Measurements from ENCODE around the gene PSMB11.

Gene PSMB11

GRCh38 chr14:23034498-23035302 lies 7.3 kb upstream of the PSMB11 start, which contains the start of gene PSMB5:
TSS of gene PSMB5 (minus strand) at chr14:23034900. CDS start at chr14:23034881, 19 bp downstream.
- Histone ChIP-seq H3K27ac (ENCODE audit: low read length) (peak within 1 kb of the TSS; percentile 86), H4K20me1 (ENCODE audit: insufficient read depth, low read length) (no peaks in the 10 kb centered on the region), H3K79me2 (ENCODE audit: low read length) (peaks cover 34% of the 10 kb centered on the region), H3K4me2 (ENCODE audit: low read length) (peak within 1 kb of the TSS; percentile 64), H2AFZ (ENCODE audit: low read depth, low read length) (peak within 1 kb of the TSS; percentile 94), H3K4me1 (ENCODE audit: low read length) (peaks cover 14% of the 10 kb centered on the region), H3K9ac (ENCODE audit: low read length) (peak within 1 kb of the TSS; percentile 90), H3K27me3 (ENCODE audit: low read depth, low read length) (no peaks in the 10 kb centered on the region), H3K4me3 (ENCODE audit: low read length) (peak within 1 kb of the TSS; percentile 88), H3K9me3 (ENCODE audit: insufficient read depth, low read length) (no peaks in the 10 kb centered on the region), H3K36me3 (replicated peaks; ENCODE audit: low read depth, low read length) (peaks cover 23% of the 10 kb centered on the region)
- no peak for TF ChIP-seq CTCF (IDR thresholded peaks at IDR 0.05; ENCODE audit: low read depth, low read length)
- TF ChIP-seq EZH2phosphoT487 (IDR thresholded peaks at IDR 0.05; ENCODE audit: low read depth) = no peak

DNA sequence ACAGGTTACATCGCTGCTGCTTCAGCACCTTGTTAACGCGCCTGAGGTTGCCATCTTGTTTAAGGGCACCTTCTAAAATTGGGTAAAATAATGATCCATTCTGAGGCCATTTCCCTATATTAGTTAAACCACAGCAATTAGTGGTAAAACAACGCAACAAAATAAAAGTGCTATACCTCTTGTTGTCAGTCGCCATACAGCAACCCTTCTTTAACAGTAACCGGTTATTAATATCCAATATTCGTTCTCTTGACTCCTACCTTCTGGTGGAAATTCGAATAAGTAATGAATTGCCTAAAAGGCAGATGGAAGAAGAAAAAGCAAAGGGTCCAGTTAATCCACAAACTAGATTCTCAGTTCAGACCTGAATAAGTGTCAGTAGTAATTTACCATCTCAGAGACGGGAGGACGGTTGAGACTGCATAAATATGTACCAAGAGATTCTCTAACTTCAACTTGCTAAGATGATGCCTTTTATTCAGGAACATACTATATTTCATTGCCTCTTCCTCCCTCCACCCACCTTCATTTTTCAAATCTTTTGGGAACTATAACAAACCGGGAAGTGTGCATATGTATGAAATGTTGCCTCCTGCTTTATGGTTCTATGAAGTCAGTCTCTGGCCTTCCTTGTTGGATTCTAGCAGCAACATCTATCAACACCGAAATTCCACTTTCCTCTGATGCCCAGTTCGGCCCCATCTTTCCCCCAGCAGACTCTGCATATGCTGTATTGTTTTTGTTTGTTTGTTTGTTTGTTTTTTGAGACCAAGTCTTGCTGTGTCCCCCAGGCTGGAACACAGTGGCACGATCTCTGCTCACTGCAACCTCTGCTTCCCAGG lies 6.5 kb upstream of the PSMB11 start:
- TF ChIP-seq EZH2phosphoT487 (IDR thresholded peaks at IDR 0.05; ENCODE audit: low read depth) = no peak
- no peak for TF ChIP-seq CTCF (IDR thresholded peaks at IDR 0.05; ENCODE audit: low read depth, low read length)
- H3K9me3 ChIP-seq (ENCODE audit: insufficient read depth, low read length) = no peaks in the 10 kb centered on the region
- peak overlapping the region; percentile 88 for H3K4me3 ChIP-seq (ENCODE audit: low read length)
- H3K27me3 ChIP-seq (ENCODE audit: low read depth, low read length) = no peaks in the 10 kb centered on the region
- H3K27ac ChIP-seq (ENCODE audit: low read length) = peak overlapping the region; percentile 86
- no peaks in the 10 kb centered on the region for H4K20me1 ChIP-seq (ENCODE audit: insufficient read depth, low read length)
- H3K4me2 ChIP-seq (ENCODE audit: low read length) = peak overlapping the region; percentile 64
- H3K9ac ChIP-seq (ENCODE audit: low read length) = peak overlapping the region; percentile 37; the same call in 1 of the 2 replicates
- peak overlapping the region; percentile 94 for H2AFZ ChIP-seq (ENCODE audit: low read depth, low read length)
- peaks cover 21% of the 10 kb centered on the region for H3K36me3 ChIP-seq (replicated peaks; ENCODE audit: low read depth, low read length)
- H3K79me2 ChIP-seq (ENCODE audit: low read length) = peaks cover 34% of the 10 kb centered on the region
- H3K4me1 ChIP-seq (ENCODE audit: low read length) = peaks cover 14% of the 10 kb centered on the region

GRCh38 chr14:23040100-23040499 lies 1.9 kb upstream of the PSMB11 start:
- no peak overlapping the region for H3K4me3 ChIP-seq (ENCODE audit: low read length)
- TF ChIP-seq EZH2phosphoT487 (IDR thresholded peaks at IDR 0.05; ENCODE audit: low read depth) (no peak), CTCF (IDR thresholded peaks at IDR 0.05; ENCODE audit: low read depth, low read length) (no peak)
- no peaks in the 10 kb centered on the region for H3K9me3 ChIP-seq (ENCODE audit: insufficient read depth, low read length)
- no peak overlapping the region for H2AFZ ChIP-seq (ENCODE audit: low read depth, low read length)
- no peaks in the 10 kb centered on the region for H4K20me1 ChIP-seq (ENCODE audit: insufficient read depth, low read length)
- no peaks in the 10 kb centered on the region for H3K27me3 ChIP-seq (ENCODE audit: low read depth, low read length)
- H3K9ac ChIP-seq (ENCODE audit: low read length) = no peak overlapping the region
- no peaks in the 10 kb centered on the region for H3K79me2 ChIP-seq (ENCODE audit: low read length)
- no peak overlapping the region for H3K27ac ChIP-seq (ENCODE audit: low read length)
- peaks cover 6% of the 10 kb centered on the region; the same call in 1 of the 2 replicates for H3K4me1 ChIP-seq (ENCODE audit: low read length)
- no peak overlapping the region for H3K4me2 ChIP-seq (ENCODE audit: low read length)
- no peaks in the 10 kb centered on the region for H3K36me3 ChIP-seq (replicated peaks; ENCODE audit: low read depth, low read length)

GRCh38 chr14:23041729-23042128 lies 283 bp upstream of the PSMB11 start:
- Histone ChIP-seq H3K79me2 (ENCODE audit: low read length) (no peaks in the 10 kb centered on the region), H3K9me3 (ENCODE audit: insufficient read depth, low read length) (no peaks in the 10 kb centered on the region), H3K27me3 (ENCODE audit: low read depth, low read length) (no peaks in the 10 kb centered on the region), H3K27ac (ENCODE audit: low read length) (no peak overlapping the region), H3K9ac (ENCODE audit: low read length) (no peak overlapping the region), H4K20me1 (ENCODE audit: insufficient read depth, low read length) (no peaks in the 10 kb centered on the region), H2AFZ (ENCODE audit: low read depth, low read length) (no peak overlapping the region), H3K4me2 (ENCODE audit: low read length) (no peak overlapping the region), H3K4me3 (ENCODE audit: low read length) (no peak overlapping the region), H3K36me3 (replicated peaks; ENCODE audit: low read depth, low read length) (no peaks in the 10 kb centered on the region), H3K4me1 (ENCODE audit: low read length) (no peaks in the 10 kb centered on the region)
- TF ChIP-seq CTCF (IDR thresholded peaks at IDR 0.05; ENCODE audit: low read depth, low read length) (no peak), EZH2phosphoT487 (IDR thresholded peaks at IDR 0.05; ENCODE audit: low read depth) (no peak)
